Measurements from ENCODE around the gene FBXW2.
A peak's percentile ranks its signal among the peaks of the same experiment; 100 is the strongest.
"Not testable (repeated sequence)": the region's sequence is repeated elsewhere in the genome, so short reads cannot be mapped to it uniquely, and the experiment has no call there.

Gene FBXW2

GRCh38 chr9:120779227-120779626 is 14.0 kb downstream of the FBXW2 start:
- DNase-seq (ENCODE audit: low read depth in 2 of 2, low spot score in 1 of 2) = no peak

- no peak for DNase-seq (ENCODE audit: low read depth in 2 of 2, low spot score in 1 of 2)
These were observed 14.5 kb downstream of the FBXW2 start for GRCh38 chr9:120778758-120779157.

- no peak for DNase-seq (ENCODE audit: low read depth in 2 of 2, low spot score in 1 of 2)
These were observed 16.0 kb downstream of the FBXW2 start for GRCh38 chr9:120777229-120777628.

- no peak for DNase-seq (ENCODE audit: low read depth in 2 of 2, low spot score in 1 of 2)
These were observed 16.4 kb downstream of the FBXW2 start for GRCh38 chr9:120776788-120777187.

GRCh38 chr9:120775859-120776258 is 17.4 kb downstream of the FBXW2 start:
- DNase-seq (ENCODE audit: low read depth in 2 of 2, low spot score in 1 of 2) = no peak

- no peak for DNase-seq (ENCODE audit: low read depth in 2 of 2, low spot score in 1 of 2)
These were observed 18.5 kb downstream of the FBXW2 start for GRCh38 chr9:120774719-120775118.

GRCh38 chr9:120773256-120773655 is 20.0 kb downstream of the FBXW2 start:
- DNase-seq (ENCODE audit: low read depth in 2 of 2, low spot score in 1 of 2) = no peak

GRCh38 chr9:120770931-120771330 is 22.3 kb downstream of the FBXW2 start:
- DNase-seq (ENCODE audit: low read depth in 2 of 2, low spot score in 1 of 2) = no peak

GRCh38 chr9:120768886-120769285 is 24.3 kb downstream of the FBXW2 start:
- no peak for DNase-seq (ENCODE audit: low read depth in 2 of 2, low spot score in 1 of 2)

- no peak for DNase-seq (ENCODE audit: low read depth in 2 of 2, low spot score in 1 of 2)
These were observed 25.0 kb downstream of the FBXW2 start for GRCh38 chr9:120768247-120768646.

- no peak for DNase-seq (ENCODE audit: low read depth in 2 of 2, low spot score in 1 of 2)
These were observed 25.8 kb downstream of the FBXW2 start for GRCh38 chr9:120767451-120767850.

GRCh38 chr9:120765910-120766425 is 27.2 kb downstream of the FBXW2 start:
- DNase-seq (ENCODE audit: low read depth in 2 of 2, low spot score in 1 of 2) = no peak

- DNase-seq (ENCODE audit: low read depth in 2 of 2, low spot score in 1 of 2) = no peak
These were observed 28.7 kb downstream of the FBXW2 start for GRCh38 chr9:120764476-120764875.

- no peak for DNase-seq (ENCODE audit: low read depth in 2 of 2, low spot score in 1 of 2)
These were observed 32.2 kb downstream of the FBXW2 start for GRCh38 chr9:120761006-120761405.

- DNase-seq (ENCODE audit: low read depth in 2 of 2, low spot score in 1 of 2) = no peak
These were observed 33.3 kb downstream of the FBXW2 start for GRCh38 chr9:120759755-120760400.

- no peak for DNase-seq (ENCODE audit: low read depth in 2 of 2, low spot score in 1 of 2)
These were observed 34.7 kb downstream of the FBXW2 start for GRCh38 chr9:120758544-120758943.

- DNase-seq (ENCODE audit: low read depth in 2 of 2, low spot score in 1 of 2) = no peak
These were observed 35.9 kb downstream of the FBXW2 start for GRCh38 chr9:120757026-120757913.

- no peak for DNase-seq (ENCODE audit: low read depth in 2 of 2, low spot score in 1 of 2)
These were observed 36.7 kb downstream of the FBXW2 start for GRCh38 chr9:120756531-120756930.

GRCh38 chr9:120755810-120756434 is 37.3 kb downstream of the FBXW2 start:
- peak; percentile 10 to 49 for DNase-seq (ENCODE audit: low read depth in 2 of 2, low spot score in 1 of 2)

GRCh38 chr9:120755044-120755443 is 38.2 kb downstream of the FBXW2 start:
- no peak for DNase-seq (ENCODE audit: low read depth in 2 of 2, low spot score in 1 of 2)

GRCh38 chr9:120750421-120750820 is 42.8 kb downstream of the FBXW2 start:
- no peak for DNase-seq (ENCODE audit: low read depth in 2 of 2, low spot score in 1 of 2)

- DNase-seq (ENCODE audit: low read depth in 2 of 2, low spot score in 1 of 2) = not testable (repeated sequence)
These were observed 46.9 kb downstream of the FBXW2 start for GRCh38 chr9:120746366-120746765.

All from stimulated activated CD8-positive, alpha-beta memory T cell treated with anti-CD3 and anti-CD28 coated beads, Interleukin-4, amount 100 ng/mL, for 1 hour (primary cell).